CMK (cell line): ENCODE data around the gene PTX4.
"Not testable (repeated sequence)": the region's sequence is repeated elsewhere in the genome, so short reads cannot be mapped to it uniquely, and the experiment has no call there.

Experiments
- DNase-seq: peaks from one replicate; pipeline ENCODE4 v3.0.0-alpha.2; 2010; ENCODE audit warnings: low read depth

PTX4 gene

GRCh38 chr16:1443980-1444729, 44.6 kb downstream of the PTX4 start, which contains the start of gene CCDC154:
CCDC154 (minus strand) TSS chr16:1444556; CDS start chr16:1444322, 234 bp downstream.
- no peak for DNase-seq

GRCh38 chr16:1443403-1443973, 45.3 kb downstream of the PTX4 start:
- DNase-seq, result no peak

GRCh38 chr16:1442697-1443096, 46.0 kb downstream of the PTX4 start:
- no peak for DNase-seq

- no peak for DNase-seq
Measured at GRCh38 chr16:1441391-1441829, 47.3 kb downstream of the PTX4 start.

- DNase-seq, result not testable (repeated sequence)
Measured at GRCh38 chr16:1439699-1440074, 49.1 kb downstream of the PTX4 start.

GRCh38 chr16:1439058-1439698, 49.6 kb downstream of the PTX4 start:
- DNase-seq, result no peak

GRCh38 chr16:1438229-1439057, 50.3 kb downstream of the PTX4 start:
- no peak for DNase-seq

GRCh38 chr16:1437606-1438005, 51.1 kb downstream of the PTX4 start:
- DNase-seq, result no peak

- no peak for DNase-seq
Measured at GRCh38 chr16:1436731-1437355, 51.9 kb downstream of the PTX4 start.

GRCh38 chr16:1435921-1436697, 52.6 kb downstream of the PTX4 start:
- DNase-seq, result no peak
